Keratinocyte (primary cell): Measurements from ENCODE around the gene AQP2.

Experiments
- CTCF ChIP-seq, 3 experiments: IDR thresholded peaks in 1 of 3; conservative IDR thresholded peaks in 1 of 3; optimal IDR thresholded peaks in 1 of 3; 2 replicates in 2 of 3; 3 replicates in 1 of 3; pipeline versions ENCODE3 to v1.5.1; 2011; ENCODE audit warnings: low read length in 3 of 3, mild to moderate bottlenecking in 3 of 3, moderate library complexity in 2 of 3, control low read depth in 1 of 3, inconsistent platforms in 1 of 3; ENCODE audit not compliant: insufficient read depth in 2 of 3; ENCODE audit errors: extremely low read depth in 1 of 3
- EZH2 ChIP-seq: IDR thresholded peaks from one replicate; pipeline ENCODE4 v1.6.1; 2012; ENCODE audit warnings: inconsistent platforms, mild to moderate bottlenecking, low read length, moderate library complexity

- TF ChIP-seq CTCF (optimal IDR thresholded peaks at IDR 0.05 in 1 of 3, IDR thresholded peaks at IDR 0.05 in 1 of 3, conservative IDR thresholded peaks at IDR 0.05 in 1 of 3; ENCODE audit: extremely low read depth in 1 of 3, insufficient read depth in 2 of 3, low read length in 3 of 3): peak in 1 of 3 experiments; percentile 15
- TF ChIP-seq EZH2: no peak
Measured at GRCh38 chr12:49974231-49974675, 23.7 kb downstream of the AQP2 start.
